DMS114 treated with DMSO at 0.1 percent for 48 hours (cell line): ENCODE measurements around the gene CDC42BPB.
"Not testable (repeated sequence)": the region's sequence is repeated elsewhere in the genome, so short reads cannot be mapped to it uniquely, and the experiment has no call there.

Experiments
- DNase-seq: peaks from one replicate; lab custom pipeline; 2025; ENCODE audit not compliant: unreplicated experiment; lab: John Stamatoyannopoulos, UW

CDC42BPB gene

GRCh38 chr14:102930753-102931579 lies 126.4 kb downstream of the CDC42BPB start:
- DNase-seq = no peak

- DNase-seq = no peak
These were observed 127.1 kb downstream of the CDC42BPB start for GRCh38 chr14:102930138-102930752.

- DNase-seq = no peak
These were observed 127.9 kb downstream of the CDC42BPB start for GRCh38 chr14:102929241-102930137.

GRCh38 chr14:102928412-102929240 lies 128.7 kb downstream of the CDC42BPB start:
- peak; percentile 10 for DNase-seq

GRCh38 chr14:102927878-102928411 lies 129.4 kb downstream of the CDC42BPB start:
- no peak for DNase-seq

GRCh38 chr14:102927346-102927877 lies 129.9 kb downstream of the CDC42BPB start:
- DNase-seq = no peak

GRCh38 chr14:102926840-102927239 lies 130.5 kb downstream of the CDC42BPB start:
- DNase-seq = not testable (repeated sequence)

- no peak for DNase-seq
These were observed 131.2 kb downstream of the CDC42BPB start for GRCh38 chr14:102926104-102926503.

GRCh38 chr14:102925646-102926045 lies 131.7 kb downstream of the CDC42BPB start:
- DNase-seq = no peak

- no peak for DNase-seq
These were observed 132.4 kb downstream of the CDC42BPB start for GRCh38 chr14:102924632-102925588.

GRCh38 chr14:102923925-102924486 lies 133.3 kb downstream of the CDC42BPB start:
- DNase-seq = no peak

GRCh38 chr14:102923201-102923924 lies 134.0 kb downstream of the CDC42BPB start:
- no peak for DNase-seq

- DNase-seq = no peak
These were observed 134.7 kb downstream of the CDC42BPB start, which contains the start of gene AMN for GRCh38 chr14:102922490-102923200. TSS of gene AMN (plus strand) at chr14:102922663. CDS start at chr14:102922689, 26 bp downstream.

- DNase-seq = no peak
These were observed 136.4 kb downstream of the CDC42BPB start for GRCh38 chr14:102920998-102921304.

- no peak for DNase-seq
These were observed 136.9 kb downstream of the CDC42BPB start for GRCh38 chr14:102920273-102920997.

GRCh38 chr14:102918438-102918837 lies 138.9 kb downstream of the CDC42BPB start:
- no peak for DNase-seq
